Ascending aorta (tissue), 2 donors: ENCODE results near the gene CDKN2AIP. TPM values are rescaled to one million over a fixed set of nuclear protein-coding genes. Genes with fewer than 3 reads are reported as not detected.

Source experiments
- DNase-seq, 2 donors: peaks; one replicate each; pipeline ENCODE4 v3.0.0-alpha.2; 2019; ENCODE audit warnings: low spot score in 2 of 2
- H3K27ac ChIP-seq, 2 donors: fragments of 200-600 bp; sonication (generic); one replicate each; pipeline ENCODE4 v1.5.1; 2016 to 2017; ENCODE audit warnings: mild to moderate bottlenecking in 1 of 2
- H3K27me3 ChIP-seq: fragments of 200-600 bp; sonication (generic); one replicate; pipeline ENCODE4 v1.5.1; 2017
- H3K36me3 ChIP-seq, 2 donors: fragments of 200-600 bp; sonication (generic); one replicate each; pipeline ENCODE4 v1.5.1; 2016
- H3K4me1 ChIP-seq, 2 donors: fragments of 200-600 bp; sonication (generic); one replicate each; pipeline ENCODE4 v1.5.1; 2016 to 2017; ENCODE audit warnings: mild to moderate bottlenecking in 1 of 2
- H3K4me3 ChIP-seq, 2 donors: fragments of 200-600 bp; sonication (generic); one replicate each; pipeline ENCODE4 v1.5.1; 2016 to 2017; ENCODE audit warnings: mild to moderate bottlenecking in 1 of 2
- H3K9me3 ChIP-seq, 2 donors: fragments of 200-600 bp; sonication (generic); one replicate each; pipeline ENCODE4 v1.5.1; 2016
- intact Hi-C: fragments of 100-400 bp; cut with DNase I; formaldehyde crosslinking; loops from one replicate; pipeline ENCODE4 v1.15.1; 2023
- total RNA-seq: library from RNA; depleted of rRNA; stranded (reverse); fragments of >200 nt; gene quantifications from one replicate; pipeline ENCODE4 v1.1.0, GENCODE V29; 2016
- TF ChIP-seq, protein P1 (sequence below), 3 experiments: fragments of 200-600 bp in 2 of 3; fragments of 450-650 bp in 1 of 3; sonication (generic) in 2 of 3; IDR thresholded peaks; one replicate each; pipeline ENCODE4 v1.5.1; 2016 to 2019; ENCODE audit warnings: antibody characterized with exemption in 3 of 3, mild to moderate bottlenecking in 1 of 3, moderate library complexity in 1 of 3

Gene CDKN2AIP
- total RNA-seq, 1 donor from 2014 or later = 34.5 TPM

DNA sequence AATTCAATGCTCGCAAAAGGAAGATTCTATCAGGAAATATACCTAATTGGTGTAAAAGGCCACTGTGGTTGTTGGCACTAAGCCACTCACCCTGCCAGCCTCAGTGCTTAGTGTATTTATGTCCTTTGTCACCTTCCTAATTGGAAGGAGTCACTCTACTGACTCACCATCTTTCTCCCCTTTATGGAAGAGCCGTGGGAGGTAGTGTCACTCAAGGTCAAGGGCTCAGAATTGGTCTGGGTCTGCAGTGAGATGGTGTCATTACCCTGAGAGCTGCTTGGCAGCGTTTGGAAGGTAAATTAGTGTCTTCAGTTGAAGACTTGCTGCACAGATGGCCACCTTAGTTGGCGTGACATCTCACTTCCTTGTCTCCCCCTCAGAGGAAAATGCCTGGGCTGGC is 41.7 kb upstream of the CDKN2AIP start:
- Histone ChIP-seq H3K27ac (no peak overlapping the region), H3K4me1 (peaks cover 0 to 7% of the 10 kb centered on the region in 2 donors), H3K4me3 (no peak overlapping the region), H3K27me3 (no peaks in the 10 kb centered on the region), H3K9me3 (no peaks in the 10 kb centered on the region), H3K36me3 (no peaks in the 10 kb centered on the region)
- TF ChIP-seq, protein P1, sequence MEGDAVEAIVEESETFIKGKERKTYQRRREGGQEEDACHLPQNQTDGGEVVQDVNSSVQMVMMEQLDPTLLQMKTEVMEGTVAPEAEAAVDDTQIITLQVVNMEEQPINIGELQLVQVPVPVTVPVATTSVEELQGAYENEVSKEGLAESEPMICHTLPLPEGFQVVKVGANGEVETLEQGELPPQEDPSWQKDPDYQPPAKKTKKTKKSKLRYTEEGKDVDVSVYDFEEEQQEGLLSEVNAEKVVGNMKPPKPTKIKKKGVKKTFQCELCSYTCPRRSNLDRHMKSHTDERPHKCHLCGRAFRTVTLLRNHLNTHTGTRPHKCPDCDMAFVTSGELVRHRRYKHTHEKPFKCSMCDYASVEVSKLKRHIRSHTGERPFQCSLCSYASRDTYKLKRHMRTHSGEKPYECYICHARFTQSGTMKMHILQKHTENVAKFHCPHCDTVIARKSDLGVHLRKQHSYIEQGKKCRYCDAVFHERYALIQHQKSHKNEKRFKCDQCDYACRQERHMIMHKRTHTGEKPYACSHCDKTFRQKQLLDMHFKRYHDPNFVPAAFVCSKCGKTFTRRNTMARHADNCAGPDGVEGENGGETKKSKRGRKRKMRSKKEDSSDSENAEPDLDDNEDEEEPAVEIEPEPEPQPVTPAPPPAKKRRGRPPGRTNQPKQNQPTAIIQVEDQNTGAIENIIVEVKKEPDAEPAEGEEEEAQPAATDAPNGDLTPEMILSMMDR (IDR thresholded peaks at IDR 0.05) = no peak
- intact Hi-C loops = loop anchor here (10.0 kb wide), 1 partner anchor 328 kb away; no protein-coding TSS in a partner anchor
- no peak for DNase-seq

DNA sequence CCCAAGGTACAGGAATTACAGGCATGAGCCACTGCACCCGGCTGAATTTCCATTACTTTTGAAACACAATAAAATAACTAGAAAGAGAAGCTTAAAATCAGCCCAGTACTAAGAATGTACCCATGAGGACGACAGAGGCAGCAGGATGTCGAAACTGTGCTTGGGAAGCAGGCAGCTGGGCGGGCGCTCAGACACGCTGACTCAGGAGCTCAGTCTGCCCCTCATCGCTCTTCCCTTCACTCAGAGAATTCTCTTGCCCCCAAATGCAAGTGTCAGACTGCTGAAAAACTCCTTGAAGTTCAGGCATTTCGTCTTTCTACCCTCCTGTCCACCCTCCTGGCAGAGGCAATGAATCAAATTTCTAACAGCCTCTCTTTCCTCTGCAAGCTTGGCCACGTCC is 41.0 kb upstream of the CDKN2AIP start:
- H3K4me1 ChIP-seq = no peaks in the 10 kb centered on the region
- H3K9me3 ChIP-seq = no peaks in the 10 kb centered on the region
- intact Hi-C loops = loop anchor here (10.0 kb wide), 1 partner anchor 329 kb away; no protein-coding TSS in a partner anchor
- H3K36me3 ChIP-seq = no peaks in the 10 kb centered on the region
- no peak overlapping the region for H3K27ac ChIP-seq
- no peak for DNase-seq
- H3K27me3 ChIP-seq = no peaks in the 10 kb centered on the region
- H3K4me3 ChIP-seq = no peak overlapping the region
- TF ChIP-seq, protein P1 (IDR thresholded peaks at IDR 0.05) = no peak

DNA sequence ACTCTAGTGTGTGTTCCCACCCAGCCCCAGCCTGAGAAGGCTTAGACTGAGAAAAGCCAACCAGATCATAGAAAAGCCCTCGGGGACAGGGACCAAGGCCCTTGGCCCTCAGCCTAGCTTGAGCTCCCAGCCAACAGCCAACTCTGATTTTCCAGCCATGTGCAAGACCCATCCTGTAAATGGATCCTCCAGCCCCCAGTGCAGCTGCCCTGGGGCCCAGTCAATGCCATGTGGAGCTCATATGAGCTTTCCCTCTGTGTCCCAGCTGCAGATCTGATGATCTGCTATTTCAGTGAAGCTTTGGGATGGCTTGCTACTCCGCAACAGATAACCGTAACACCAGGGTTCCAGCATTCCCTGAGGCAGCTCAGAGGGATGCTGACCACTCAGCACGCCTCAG is 40.5 kb upstream of the CDKN2AIP start:
- intact Hi-C loops = loop anchor here (10.0 kb wide), 1 partner anchor 329 kb away; no protein-coding TSS in a partner anchor

DNA sequence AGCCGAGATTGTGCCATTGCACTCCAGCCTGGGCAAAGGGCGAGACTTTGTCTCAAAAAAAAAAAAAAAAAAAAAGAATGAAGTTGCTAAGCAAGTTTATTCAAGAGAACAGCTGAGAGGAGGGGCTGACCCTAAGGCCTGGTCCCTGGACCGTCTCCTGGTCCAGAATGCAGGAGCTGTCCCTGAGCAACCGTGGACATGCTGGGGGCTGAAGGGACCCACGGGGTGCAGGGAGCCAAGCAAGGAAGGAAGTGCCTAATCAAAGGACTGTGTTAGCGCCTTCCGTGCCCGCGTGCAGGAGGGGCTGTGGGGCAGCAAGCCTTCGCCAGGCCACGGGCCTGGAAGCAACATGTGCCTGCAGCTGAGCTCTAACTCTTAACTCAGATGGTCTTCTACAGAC is 39.1 kb upstream of the CDKN2AIP start:
- DNase-seq = no peak
- Histone ChIP-seq H3K27ac (no peak overlapping the region), H3K27me3 (no peaks in the 10 kb centered on the region), H3K36me3 (no peaks in the 10 kb centered on the region), H3K4me3 (no peak overlapping the region), H3K4me1 (no peaks in the 10 kb centered on the region), H3K9me3 (no peaks in the 10 kb centered on the region)
- intact Hi-C loops = loop anchor here (10.0 kb wide), 1 partner anchor 331 kb away; no protein-coding TSS in a partner anchor
- TF ChIP-seq, protein P1 (IDR thresholded peaks at IDR 0.05) = no peak

More for the DNA sequence above, 40.5 kb upstream of the CDKN2AIP start:
- no peaks in the 10 kb centered on the region for H3K4me1 ChIP-seq
- no peak overlapping the region for H3K27ac ChIP-seq
- H3K36me3 ChIP-seq = no peaks in the 10 kb centered on the region
- DNase-seq = no peak
- TF ChIP-seq, protein P1 (IDR thresholded peaks at IDR 0.05) = no peak
- no peaks in the 10 kb centered on the region for H3K27me3 ChIP-seq
- H3K4me3 ChIP-seq = no peak overlapping the region
- H3K9me3 ChIP-seq = no peaks in the 10 kb centered on the region

DNA sequence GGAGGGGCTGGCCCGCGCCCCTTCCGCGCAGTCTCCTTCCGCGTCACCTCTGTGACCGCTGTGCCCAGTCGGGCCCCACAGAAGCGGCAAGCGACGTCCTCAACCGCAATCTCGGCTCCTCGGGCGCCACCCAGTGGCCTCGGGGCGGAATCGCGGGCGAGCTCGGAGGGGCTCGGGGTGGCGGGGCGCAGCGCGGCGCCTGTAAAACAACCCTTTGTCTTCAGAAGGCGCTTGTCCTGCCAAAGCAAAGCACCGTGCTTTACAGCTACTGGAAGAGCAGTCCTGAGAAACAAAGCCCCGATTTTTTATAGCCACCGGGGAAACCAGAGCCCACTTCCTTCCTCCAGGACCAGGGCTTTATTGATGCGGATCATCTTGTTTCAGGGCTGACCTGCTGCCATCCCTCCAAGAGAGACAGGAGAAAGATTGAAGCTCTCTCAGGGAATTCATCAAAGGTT is 37.3 kb upstream of the CDKN2AIP start:
- intact Hi-C loops = loop anchor here (10.0 kb wide), 1 partner anchor 332 kb away; no protein-coding TSS in a partner anchor

More for the DNA sequence above, 37.3 kb upstream of the CDKN2AIP start:
- H3K4me1 ChIP-seq = no peaks in the 10 kb centered on the region
- TF ChIP-seq, protein P1 (IDR thresholded peaks at IDR 0.05) = peak; percentile 81 to 98 (median 97)
- peak overlapping the region; percentile 19 to 36 for H3K27ac ChIP-seq
- DNase-seq = peak; percentile 30 to 90
- peak overlapping the region; percentile 52 to 63 for H3K4me3 ChIP-seq
- H3K36me3 ChIP-seq = no peaks in the 10 kb centered on the region
- no peaks in the 10 kb centered on the region for H3K27me3 ChIP-seq
- H3K9me3 ChIP-seq = no peaks in the 10 kb centered on the region
